GM23338 (cell line): Measurements from ENCODE around the gene HLA-F. TPM values are rescaled to one million over a fixed set of nuclear protein-coding genes. Genes with fewer than 3 reads are reported as not detected.
A peak's percentile ranks its signal among the peaks of the same experiment; 100 is the strongest.

ENCODE experiments used
- ATAC-seq: fragments of 200-7000 bp; cut with Tn5 transposase; 3 replicates; pipeline ENCODE4 v1.9.1; 2020
- DNase-seq: peaks from one replicate; pipeline ENCODE4 v3.0.0-alpha.2; 2015; ENCODE audit warnings: low spot score
- H2AFZ ChIP-seq: fragments of 200-600 bp; sonication (generic); 2 replicates; pipeline ENCODE4 v1.8.0; 2016; ENCODE audit warnings: antibody characterized with exemption, mild to moderate bottlenecking, moderate library complexity
- H3F3A ChIP-seq: fragments of 200-600 bp; sonication (generic); replicated peaks from 2 replicates; pipeline ENCODE4 v1.8.0; 2017; ENCODE audit warnings: antibody characterized with exemption, mixed run types, low read depth
- H3K27ac ChIP-seq: fragments of 200-600 bp; sonication (generic); 2 replicates; pipeline ENCODE4 v1.6.1; 2016; ENCODE audit warnings: low read depth
- H3K27me3 ChIP-seq: fragments of 200-600 bp; sonication (generic); 2 replicates; pipeline ENCODE4 v1.8.0; 2016; ENCODE audit warnings: mild to moderate bottlenecking, mixed run types, moderate library complexity; ENCODE audit not compliant: insufficient read depth
- H3K36me3 ChIP-seq: fragments of 200-600 bp; sonication (generic); 2 replicates; pipeline ENCODE4 v1.8.0; 2016; ENCODE audit warnings: mild to moderate bottlenecking; ENCODE audit not compliant: insufficient read depth
- H3K4me1 ChIP-seq: fragments of 200-600 bp; sonication (generic); 2 replicates; pipeline ENCODE4 v1.8.0; 2016; ENCODE audit warnings: mild to moderate bottlenecking, moderate library complexity; ENCODE audit not compliant: insufficient read depth
- H3K4me2 ChIP-seq: fragments of 200-600 bp; sonication (generic); 2 replicates; pipeline ENCODE4 v1.7.1; 2017; ENCODE audit warnings: mixed run types
- H3K4me3 ChIP-seq: fragments of 200-600 bp; sonication (generic); 2 replicates; pipeline ENCODE4 v1.6.1; 2016; ENCODE audit warnings: mixed run types
- H3K79me2 ChIP-seq: fragments of 200-600 bp; sonication (generic); replicated peaks from 2 replicates; pipeline ENCODE4 v1.8.0; 2017; ENCODE audit warnings: mild to moderate bottlenecking; ENCODE audit not compliant: insufficient read depth
- H3K9me2 ChIP-seq: fragments of 200-600 bp; sonication (generic); 2 replicates; pipeline ENCODE4 v1.8.0; 2017; ENCODE audit not compliant: insufficient read depth
- H4K20me1 ChIP-seq: fragments of 200-600 bp; sonication (generic); replicated peaks from 2 replicates; pipeline ENCODE4 v1.8.0; 2017; ENCODE audit warnings: mild to moderate bottlenecking; ENCODE audit not compliant: insufficient read depth
- H3K27ac Mint-ChIP-seq: 2 replicates; pipeline ENCODE4 v1.8.0; 2020; ENCODE audit warnings: inconsistent platforms, mild to moderate bottlenecking, moderate library complexity, mixed read lengths
- H3K27me3 Mint-ChIP-seq: 3 replicates; pipeline ENCODE4 v1.8.0; 2022; ENCODE audit warnings: low read depth, mild to moderate bottlenecking, moderate library complexity, mixed read lengths, inconsistent platforms; ENCODE audit not compliant: insufficient read depth, poor library complexity
- H3K36me3 Mint-ChIP-seq: 3 replicates; pipeline ENCODE4 v1.8.0; 2021; ENCODE audit warnings: low read depth, mild to moderate bottlenecking, inconsistent platforms, moderate library complexity, mixed read lengths
- H3K4me1 Mint-ChIP-seq: 3 replicates; pipeline ENCODE4 v1.8.0; 2020; ENCODE audit warnings: mild to moderate bottlenecking, inconsistent platforms, mixed read lengths
- H3K4me3 Mint-ChIP-seq: 3 replicates; pipeline ENCODE4 v1.8.0; 2021; ENCODE audit warnings: moderate library complexity, mild to moderate bottlenecking, inconsistent platforms, mixed read lengths
- H3K9me3 Mint-ChIP-seq: 3 replicates; pipeline ENCODE4 v1.8.0; 2020; ENCODE audit warnings: moderate library complexity, mild to moderate bottlenecking, inconsistent platforms, mixed read lengths
- EZH2 ChIP-seq: fragments of 200-600 bp; sonication (generic); IDR thresholded peaks from one replicate; pipeline ENCODE4 v1.8.0; 2017; ENCODE audit warnings: antibody characterized with exemption, mild to moderate bottlenecking, low read depth; ENCODE audit not compliant: unreplicated experiment
- EZH2phosphoT487 ChIP-seq: fragments of 200-600 bp; sonication (generic); IDR thresholded peaks from one replicate; pipeline ENCODE4 v1.8.1; 2018; ENCODE audit warnings: antibody characterized with exemption; ENCODE audit not compliant: unreplicated experiment
- ZNF114 ChIP-seq: fragments of 250-450 bp; sonication (Bioruptor Pico); IDR thresholded peaks from 2 replicates; pipeline ENCODE4 v1.5.0; 2020; ENCODE audit warnings: mild to moderate bottlenecking, moderate library complexity
- ZNF331 ChIP-seq: fragments of 250-450 bp; sonication (Bioruptor Pico); IDR thresholded peaks from 2 replicates; pipeline ENCODE4 v1.5.0; 2020; ENCODE audit warnings: low read depth, mild to moderate bottlenecking, moderate library complexity
- ZNF462 ChIP-seq: fragments of 250-450 bp; sonication (Bioruptor Pico); IDR thresholded peaks from 2 replicates; pipeline ENCODE4 v1.5.0; 2020; ENCODE audit warnings: mild to moderate bottlenecking, moderate library complexity
- polyA plus RNA-seq: library from polyadenylated mRNA; unstranded; fragments of >200 nt; fragmentation: Nextera tagmentation; extraction: Ambion mirVana; gene quantifications from 2 replicates; pipeline ENCODE4 v1.2.1, GENCODE V29; 2016
- total RNA-seq: library from RNA; depleted of rRNA; stranded (reverse); fragments of >200 nt; shearing (Covaris generic); gene quantifications from 2 replicates; pipeline ENCODE4 v1.2.3, GENCODE V29; 2014
- TF ChIP-seq, protein P1 (sequence below): IDR thresholded peaks from one replicate; pipeline ENCODE4 v1.6.1; 2018; ENCODE audit warnings: antibody characterized with exemption; ENCODE audit not compliant: unreplicated experiment
- TF ChIP-seq, protein P2 (sequence below), 2 experiments: fragments of 200-600 bp in 1 of 2; sonication (generic) in 1 of 2; conservative IDR thresholded peaks; 2 replicates each; pipeline versions ENCODE4 v1.5.1 to v1.6.1; 2016 to 2017; ENCODE audit warnings: antibody characterized with exemption in 2 of 2, low read depth in 2 of 2, mild to moderate bottlenecking in 2 of 2, moderate library complexity in 1 of 2

HLA-F gene
- total and polyA plus RNA-seq, 2 experiments from 2014 or later: 4.4 to 10.4 TPM

DNA sequence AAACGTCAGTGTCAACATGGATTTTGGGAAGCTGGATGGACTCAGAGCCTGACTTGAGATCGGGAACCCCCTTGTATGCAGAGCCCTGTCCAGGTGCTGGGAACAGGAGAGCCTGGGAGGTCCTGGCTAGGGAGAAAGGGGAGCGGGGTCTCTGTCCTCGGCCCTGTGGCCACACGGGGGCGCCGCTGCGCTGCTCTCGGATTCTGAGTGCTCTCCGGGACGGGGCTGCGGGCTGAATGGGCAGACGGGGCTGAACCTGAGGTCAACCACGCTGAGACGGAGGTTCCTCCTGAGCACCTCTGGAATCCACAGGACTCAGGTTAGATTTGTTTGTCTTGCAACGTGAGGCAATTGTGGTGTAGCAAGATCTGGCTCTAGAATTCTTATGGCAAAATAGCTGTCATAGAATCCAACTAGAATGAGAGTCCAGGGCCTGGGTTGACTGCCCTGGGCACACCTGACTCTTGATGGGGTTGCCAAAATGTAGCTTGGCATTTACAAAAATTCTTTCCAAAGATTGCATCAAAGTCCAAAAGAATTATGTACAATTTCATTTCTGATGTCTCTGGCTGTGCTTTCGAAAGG lies 20.6 kb upstream of the HLA-F start:
- H3K4me1 ChIP-seq: peaks cover 7% of the 10 kb centered on the region; the same call in 1 of the 2 replicates
- no peaks in the 10 kb centered on the region for H3F3A ChIP-seq
- no peaks in the 10 kb centered on the region for H3K27me3 ChIP-seq
- H4K20me1 ChIP-seq: no peaks in the 10 kb centered on the region
- no peak overlapping the region for H3K4me2 ChIP-seq
- peak; percentile 95 for DNase-seq
- H3K4me1 Mint-ChIP-seq: peaks cover 12% of the 10 kb centered on the region
- no peaks in the 10 kb centered on the region for H3K79me2 ChIP-seq
- H3K36me3 Mint-ChIP-seq: no peaks in the 10 kb centered on the region
- no peaks in the 10 kb centered on the region for H3K36me3 ChIP-seq
- H2AFZ ChIP-seq: peak overlapping the region; percentile 76; the same call in 1 of the 2 replicates
- no peak overlapping the region for H3K27ac Mint-ChIP-seq
- peak; percentile 99 for ATAC-seq
- peaks cover 2% of the 10 kb centered on the region for H3K27me3 Mint-ChIP-seq
- H3K4me3 ChIP-seq: no peak overlapping the region
- TF ChIP-seq EZH2phosphoT487: no peak
- 0 out of 2 replicates have a peak, but pooled peaks have one; percentile 19 for TF ChIP-seq ZNF462 (CRISPR knock-in tag)
- no peak for TF ChIP-seq EZH2
- TF ChIP-seq, protein P1, sequence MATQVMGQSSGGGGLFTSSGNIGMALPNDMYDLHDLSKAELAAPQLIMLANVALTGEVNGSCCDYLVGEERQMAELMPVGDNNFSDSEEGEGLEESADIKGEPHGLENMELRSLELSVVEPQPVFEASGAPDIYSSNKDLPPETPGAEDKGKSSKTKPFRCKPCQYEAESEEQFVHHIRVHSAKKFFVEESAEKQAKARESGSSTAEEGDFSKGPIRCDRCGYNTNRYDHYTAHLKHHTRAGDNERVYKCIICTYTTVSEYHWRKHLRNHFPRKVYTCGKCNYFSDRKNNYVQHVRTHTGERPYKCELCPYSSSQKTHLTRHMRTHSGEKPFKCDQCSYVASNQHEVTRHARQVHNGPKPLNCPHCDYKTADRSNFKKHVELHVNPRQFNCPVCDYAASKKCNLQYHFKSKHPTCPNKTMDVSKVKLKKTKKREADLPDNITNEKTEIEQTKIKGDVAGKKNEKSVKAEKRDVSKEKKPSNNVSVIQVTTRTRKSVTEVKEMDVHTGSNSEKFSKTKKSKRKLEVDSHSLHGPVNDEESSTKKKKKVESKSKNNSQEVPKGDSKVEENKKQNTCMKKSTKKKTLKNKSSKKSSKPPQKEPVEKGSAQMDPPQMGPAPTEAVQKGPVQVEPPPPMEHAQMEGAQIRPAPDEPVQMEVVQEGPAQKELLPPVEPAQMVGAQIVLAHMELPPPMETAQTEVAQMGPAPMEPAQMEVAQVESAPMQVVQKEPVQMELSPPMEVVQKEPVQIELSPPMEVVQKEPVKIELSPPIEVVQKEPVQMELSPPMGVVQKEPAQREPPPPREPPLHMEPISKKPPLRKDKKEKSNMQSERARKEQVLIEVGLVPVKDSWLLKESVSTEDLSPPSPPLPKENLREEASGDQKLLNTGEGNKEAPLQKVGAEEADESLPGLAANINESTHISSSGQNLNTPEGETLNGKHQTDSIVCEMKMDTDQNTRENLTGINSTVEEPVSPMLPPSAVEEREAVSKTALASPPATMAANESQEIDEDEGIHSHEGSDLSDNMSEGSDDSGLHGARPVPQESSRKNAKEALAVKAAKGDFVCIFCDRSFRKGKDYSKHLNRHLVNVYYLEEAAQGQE: peak; percentile 35
- TF ChIP-seq ZNF114 (CRISPR knock-in tag): no peak
- TF ChIP-seq ZNF331 (CRISPR knock-in tag): 0 out of 2 replicates have a peak, but pooled peaks have one; percentile 39
- TF ChIP-seq, protein P2, sequence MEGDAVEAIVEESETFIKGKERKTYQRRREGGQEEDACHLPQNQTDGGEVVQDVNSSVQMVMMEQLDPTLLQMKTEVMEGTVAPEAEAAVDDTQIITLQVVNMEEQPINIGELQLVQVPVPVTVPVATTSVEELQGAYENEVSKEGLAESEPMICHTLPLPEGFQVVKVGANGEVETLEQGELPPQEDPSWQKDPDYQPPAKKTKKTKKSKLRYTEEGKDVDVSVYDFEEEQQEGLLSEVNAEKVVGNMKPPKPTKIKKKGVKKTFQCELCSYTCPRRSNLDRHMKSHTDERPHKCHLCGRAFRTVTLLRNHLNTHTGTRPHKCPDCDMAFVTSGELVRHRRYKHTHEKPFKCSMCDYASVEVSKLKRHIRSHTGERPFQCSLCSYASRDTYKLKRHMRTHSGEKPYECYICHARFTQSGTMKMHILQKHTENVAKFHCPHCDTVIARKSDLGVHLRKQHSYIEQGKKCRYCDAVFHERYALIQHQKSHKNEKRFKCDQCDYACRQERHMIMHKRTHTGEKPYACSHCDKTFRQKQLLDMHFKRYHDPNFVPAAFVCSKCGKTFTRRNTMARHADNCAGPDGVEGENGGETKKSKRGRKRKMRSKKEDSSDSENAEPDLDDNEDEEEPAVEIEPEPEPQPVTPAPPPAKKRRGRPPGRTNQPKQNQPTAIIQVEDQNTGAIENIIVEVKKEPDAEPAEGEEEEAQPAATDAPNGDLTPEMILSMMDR (conservative IDR thresholded peaks at IDR 0.05; ENCODE audit: low read depth in 2 of 2): peak; percentile 85 to 97
- H3K9me3 Mint-ChIP-seq: no peaks in the 10 kb centered on the region
- H3K27ac ChIP-seq: no peak overlapping the region
- H3K9me2 ChIP-seq: no peaks in the 10 kb centered on the region
- no peak overlapping the region for H3K4me3 Mint-ChIP-seq
